HG02981 (cell line): ENCODE measurements around the gene CLCN5.

Experiments used
- ATAC-seq: cut with Tn5 transposase; IDR thresholded peaks from one replicate; pipeline ENCODE4 v1.9.1; 2021; ENCODE audit warnings: mild to moderate bottlenecking, moderate library complexity; ENCODE audit not compliant: unreplicated experiment

The CLCN5 gene

DNA sequence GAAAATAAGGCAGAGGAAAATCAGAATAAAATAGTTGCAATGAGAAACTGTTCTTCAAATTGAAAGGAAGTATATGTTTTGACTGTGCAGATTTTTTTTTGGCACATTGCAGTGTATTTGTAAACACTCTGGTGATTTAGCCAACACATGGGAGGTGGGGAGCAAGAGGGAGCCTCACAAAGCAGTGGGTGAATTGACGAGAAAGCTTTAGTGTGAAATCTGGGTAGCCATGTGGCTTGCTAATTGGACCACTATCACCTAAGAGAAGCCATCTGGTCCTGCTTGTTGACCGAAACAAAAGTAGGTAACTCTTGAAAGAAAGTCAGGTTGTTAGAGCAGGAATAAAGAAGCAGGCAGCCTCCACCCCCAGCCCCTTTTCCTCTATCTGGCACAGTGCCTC lies 10.4 kb downstream of the CLCN5 start:
- ATAC-seq = no peak

- ATAC-seq = no peak
Measured at GRCh38 chrX:49934148-49934547, 11.8 kb downstream of the CLCN5 start.

DNA sequence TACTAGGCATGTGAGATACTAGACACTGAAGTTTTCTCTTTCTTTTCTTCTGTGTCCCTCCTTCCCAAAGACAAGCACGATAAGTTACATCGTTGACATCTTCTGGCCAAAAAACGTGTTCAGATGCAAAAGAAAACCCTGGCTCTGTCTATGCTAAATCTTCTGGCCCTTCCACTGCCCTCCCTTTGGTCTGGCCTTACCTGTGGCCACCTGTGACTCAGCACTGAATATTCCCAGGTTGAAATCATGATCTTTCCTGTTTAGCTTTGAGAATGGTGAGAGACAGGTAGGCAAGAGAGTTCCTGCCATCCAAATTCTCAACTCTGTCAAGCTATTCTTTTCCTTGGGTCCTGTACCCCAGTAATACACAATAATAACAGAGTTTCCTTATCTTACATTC lies 12.3 kb downstream of the CLCN5 start:
- no peak for ATAC-seq

DNA sequence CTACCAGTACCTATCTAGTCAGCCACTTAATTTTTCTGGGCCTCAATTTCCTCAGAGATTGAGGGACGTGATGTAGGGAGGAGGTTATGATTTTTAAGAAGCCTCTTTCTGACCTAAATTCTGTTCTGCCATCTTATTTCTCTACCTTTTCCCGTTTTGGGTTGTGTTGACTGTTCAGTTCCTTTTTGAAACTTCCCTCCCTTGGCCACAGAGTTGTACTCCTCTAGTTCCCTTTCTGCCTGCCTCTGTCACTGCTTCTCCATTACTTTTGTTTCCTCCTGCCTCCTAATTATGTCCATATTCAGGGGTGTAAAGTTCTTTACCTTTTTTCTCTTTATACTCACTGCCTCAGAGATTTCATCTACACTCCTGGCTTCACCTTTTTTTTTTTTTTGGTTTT lies 25.4 kb downstream of the CLCN5 start:
- no peak for ATAC-seq

DNA sequence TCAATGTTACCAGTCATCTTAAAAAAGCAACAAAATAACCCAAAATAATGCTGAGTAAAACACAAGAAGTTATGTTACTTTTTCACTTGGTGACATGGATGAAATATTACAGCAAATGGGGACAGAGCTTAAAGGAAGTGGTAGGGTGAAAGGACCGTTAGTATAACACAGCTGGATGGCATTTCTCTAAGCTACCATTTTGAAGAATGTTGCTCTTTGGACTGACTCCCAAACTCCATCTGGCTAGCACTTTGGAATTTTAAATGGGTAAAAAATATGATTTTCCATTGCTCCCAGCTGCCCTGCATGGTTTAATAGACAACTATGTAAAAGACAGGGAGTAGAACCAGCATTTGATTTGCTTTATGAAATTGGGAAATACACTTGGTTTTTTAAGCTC lies 27.6 kb downstream of the CLCN5 start:
- no peak for ATAC-seq

DNA sequence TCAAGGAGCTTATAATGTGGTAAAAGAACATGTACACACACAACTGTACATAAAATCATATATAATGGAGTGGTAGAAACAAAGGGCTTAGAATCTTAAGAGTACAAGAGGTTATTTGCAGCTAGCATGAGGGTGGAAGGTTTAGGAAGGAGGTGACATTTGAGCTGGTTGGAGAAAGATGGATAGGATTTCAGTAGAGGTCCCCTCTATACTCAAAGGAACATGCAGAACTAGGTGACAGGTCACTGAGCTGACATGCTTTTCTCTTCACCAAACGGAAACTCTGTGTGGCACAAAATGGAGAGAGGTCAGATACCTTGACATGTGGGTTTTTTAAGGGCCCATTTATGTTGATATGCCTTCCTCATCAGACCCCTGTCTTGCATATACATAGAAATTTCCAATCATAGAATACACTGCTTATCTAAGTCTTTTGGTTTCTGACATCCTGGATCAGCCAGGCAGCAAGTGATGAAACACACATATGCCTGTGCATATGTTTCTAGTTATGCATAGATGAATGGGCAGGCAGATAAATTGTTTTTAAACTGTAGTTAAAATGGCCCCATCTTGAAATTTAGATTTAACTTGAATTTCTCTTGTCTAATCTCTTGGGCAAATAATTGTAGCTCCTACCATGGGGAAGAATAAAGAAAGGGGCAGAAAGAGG lies 29.3 kb downstream of the CLCN5 start:
- ATAC-seq = no peak

DNA sequence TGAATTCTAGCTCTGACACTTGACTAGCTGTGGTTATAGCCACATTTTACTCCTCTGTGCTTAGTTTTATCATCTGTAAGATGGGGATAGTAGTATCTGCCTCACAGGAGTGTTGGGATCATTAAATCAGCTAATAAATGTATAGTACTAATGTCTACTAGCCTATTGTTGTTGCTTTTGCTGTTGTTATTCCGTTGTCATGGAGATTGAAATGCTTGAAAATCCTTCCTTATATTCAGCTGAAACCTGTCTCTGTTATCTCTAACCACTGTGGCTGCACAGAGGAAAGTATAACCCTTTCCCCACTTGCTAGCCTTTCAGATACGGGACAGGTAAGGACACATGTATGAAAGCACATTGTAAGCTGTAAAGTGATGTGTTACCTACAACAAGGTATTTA lies 33.9 kb downstream of the CLCN5 start:
- ATAC-seq = no peak

DNA sequence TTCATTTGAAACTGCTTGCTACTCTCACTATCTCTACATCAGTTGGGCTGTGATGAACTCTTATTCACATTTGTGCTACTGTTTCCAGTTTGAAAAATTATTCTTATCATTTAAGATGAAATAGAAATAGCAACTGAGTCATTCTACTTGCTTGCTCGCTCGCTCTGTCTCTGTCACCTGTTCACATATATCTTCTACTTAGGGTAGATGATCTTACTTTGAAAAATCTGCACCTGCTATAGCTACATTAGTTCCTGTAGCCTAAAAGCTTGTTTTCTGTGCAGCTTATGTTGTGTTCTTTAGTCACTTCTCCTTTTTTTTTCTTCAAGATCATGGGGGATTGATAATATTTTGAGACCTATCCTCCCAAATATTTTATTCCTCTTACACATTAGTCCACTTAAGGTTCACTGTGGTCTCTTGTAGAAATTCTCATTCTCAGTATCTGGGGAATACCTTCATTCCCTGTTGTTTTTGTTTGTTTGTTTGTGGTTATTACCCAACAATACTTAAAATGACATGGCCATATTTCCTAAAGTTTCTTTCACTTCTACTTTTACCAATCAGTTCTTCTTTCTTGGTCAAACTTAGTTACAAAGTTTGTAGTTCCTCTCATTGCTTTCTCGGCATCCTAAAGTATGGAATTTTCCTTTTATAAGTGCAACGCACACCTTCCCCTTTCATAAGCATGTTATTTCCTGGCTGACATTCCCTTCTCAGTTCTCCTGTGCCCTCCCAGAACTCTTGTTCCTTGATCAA lies 36.5 kb downstream of the CLCN5 start:
- no peak for ATAC-seq

DNA sequence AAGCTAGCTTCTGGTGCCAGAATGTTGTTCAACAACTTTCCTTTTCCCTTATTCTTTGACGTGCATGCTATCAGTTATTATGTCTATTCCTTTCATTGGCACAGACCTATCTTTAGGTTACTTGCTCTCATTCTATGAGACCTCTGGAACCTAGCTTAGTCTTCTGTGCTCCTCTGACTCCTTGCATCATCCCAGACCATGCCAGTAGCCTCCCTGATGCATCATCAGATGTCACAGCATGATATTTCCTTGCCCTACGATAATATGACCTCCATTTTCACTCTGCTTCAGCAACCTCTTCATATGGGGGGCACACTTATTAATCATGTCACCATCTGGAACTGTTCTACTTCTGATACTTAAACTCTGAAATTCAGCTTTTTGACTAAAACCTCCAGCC lies 37.2 kb downstream of the CLCN5 start:
- no peak for ATAC-seq

DNA sequence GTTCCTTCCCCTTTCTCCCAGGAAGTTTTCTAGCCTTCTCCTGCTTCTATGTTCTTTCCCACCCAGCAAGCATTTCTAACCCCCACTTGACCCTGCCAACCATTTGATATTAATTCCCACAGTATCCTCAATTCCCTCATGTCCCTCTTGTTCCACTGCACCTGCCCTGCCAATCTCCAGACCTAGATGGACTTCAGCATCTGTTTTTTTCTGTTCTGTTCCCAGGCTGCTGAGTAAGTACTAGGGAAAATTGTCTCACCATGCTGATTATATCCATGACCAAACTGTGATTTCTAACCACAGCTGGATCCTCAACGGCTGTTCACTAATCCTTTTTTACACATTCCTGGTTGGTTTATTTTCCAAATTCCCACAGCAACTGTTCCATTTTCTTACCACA lies 37.7 kb downstream of the CLCN5 start:
- no peak for ATAC-seq

GRCh38 chrX:49970674-49971073 lies 48.3 kb downstream of the CLCN5 start:
- ATAC-seq = no peak

GRCh38 chrX:49972328-49972860 lies 50.0 kb downstream of the CLCN5 start:
- ATAC-seq = no peak

DNA sequence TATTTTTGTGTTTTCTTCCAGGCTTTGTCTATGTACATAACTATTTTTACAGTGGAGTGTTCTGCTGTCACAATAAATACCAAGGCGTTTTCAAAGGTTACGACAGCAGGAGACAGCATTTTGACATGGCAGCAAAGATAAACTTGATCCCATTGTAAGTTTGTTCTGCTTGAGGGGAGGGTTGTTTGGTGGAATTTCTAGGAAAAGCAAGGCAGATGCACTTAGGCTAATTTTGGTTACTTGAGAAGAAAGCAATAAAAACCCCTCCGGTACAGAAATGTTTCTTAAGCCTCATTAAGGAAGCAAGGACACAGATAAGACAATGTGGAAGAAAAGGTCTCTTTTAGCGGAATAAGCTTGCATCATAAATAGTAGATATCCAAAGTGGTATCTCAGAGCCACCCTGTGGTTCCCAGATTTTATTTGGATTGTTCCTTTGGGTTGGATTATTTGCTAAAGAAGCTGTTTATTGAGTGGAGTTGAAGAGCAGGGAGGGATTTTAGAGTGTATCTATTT lies 54.3 kb downstream of the CLCN5 start:
- ATAC-seq = no peak

- ATAC-seq = no peak
Measured at GRCh38 chrX:49977319-49978090, 55.1 kb downstream of the CLCN5 start.

- no peak for ATAC-seq
Measured at GRCh38 chrX:49978176-49978575, 55.8 kb downstream of the CLCN5 start.

GRCh38 chrX:49986058-49986457 lies 63.7 kb downstream of the CLCN5 start:
- ATAC-seq = no peak

GRCh38 chrX:49987651-49988050 lies 65.3 kb downstream of the CLCN5 start:
- ATAC-seq = no peak

DNA sequence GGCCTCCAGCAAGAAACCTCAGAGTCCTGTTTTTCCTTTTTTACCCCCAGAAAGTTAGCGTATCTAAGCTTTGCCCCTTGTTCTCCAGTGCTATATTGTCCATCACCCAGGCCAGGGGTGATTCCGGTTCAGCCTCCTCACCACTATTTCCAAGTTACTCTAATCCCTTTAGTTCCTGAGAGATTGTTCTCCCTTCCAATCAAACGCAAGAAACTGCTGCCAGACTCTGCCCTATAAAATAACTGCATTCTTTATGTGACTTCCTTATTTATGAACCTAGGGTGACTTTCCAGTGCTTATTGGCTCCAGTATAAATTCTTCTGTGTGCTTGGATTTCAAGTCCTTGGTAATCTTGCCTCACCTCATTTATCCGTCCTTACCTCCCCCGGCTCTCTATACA lies 65.7 kb downstream of the CLCN5 start:
- no peak for ATAC-seq

DNA sequence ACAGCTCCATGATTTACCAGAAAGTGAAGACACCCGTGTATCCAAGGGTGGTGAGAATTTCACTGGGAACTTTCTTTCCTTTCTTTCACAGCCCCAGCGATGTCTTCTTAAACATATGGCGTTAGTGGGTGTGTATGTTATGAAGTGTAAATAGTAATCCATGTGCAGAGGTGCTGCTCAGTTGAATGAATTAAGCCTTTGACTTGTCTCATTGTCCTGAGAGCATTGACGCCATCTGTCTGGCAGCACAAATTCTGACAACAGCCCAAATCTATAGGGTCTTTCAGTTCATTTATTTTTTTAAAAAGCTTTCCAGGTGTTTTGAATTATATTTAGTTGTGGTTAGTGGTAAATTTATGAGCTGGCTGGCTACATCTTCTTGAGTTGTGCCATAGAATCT lies 69.4 kb downstream of the CLCN5 start:
- ATAC-seq = no peak

DNA sequence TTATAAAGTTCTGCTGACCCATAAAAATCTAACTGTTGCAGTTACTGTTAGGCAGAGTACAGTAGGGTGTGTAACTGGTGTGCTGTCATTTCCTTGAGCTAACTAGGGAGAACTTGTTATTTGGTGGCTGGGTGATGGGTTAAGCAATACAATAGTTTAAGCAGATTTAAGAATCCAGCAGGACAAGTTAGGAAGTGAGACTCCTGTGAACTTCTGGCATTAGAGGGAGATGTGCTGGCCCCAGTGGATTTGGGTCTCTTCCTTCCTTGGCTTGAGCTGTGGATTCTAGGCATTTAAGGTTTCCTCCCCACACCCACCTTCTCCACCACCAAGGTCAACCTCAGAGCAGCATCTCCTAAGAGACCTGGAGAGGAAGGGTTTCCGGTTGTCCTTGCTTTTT lies 70.5 kb downstream of the CLCN5 start:
- no peak for ATAC-seq

DNA sequence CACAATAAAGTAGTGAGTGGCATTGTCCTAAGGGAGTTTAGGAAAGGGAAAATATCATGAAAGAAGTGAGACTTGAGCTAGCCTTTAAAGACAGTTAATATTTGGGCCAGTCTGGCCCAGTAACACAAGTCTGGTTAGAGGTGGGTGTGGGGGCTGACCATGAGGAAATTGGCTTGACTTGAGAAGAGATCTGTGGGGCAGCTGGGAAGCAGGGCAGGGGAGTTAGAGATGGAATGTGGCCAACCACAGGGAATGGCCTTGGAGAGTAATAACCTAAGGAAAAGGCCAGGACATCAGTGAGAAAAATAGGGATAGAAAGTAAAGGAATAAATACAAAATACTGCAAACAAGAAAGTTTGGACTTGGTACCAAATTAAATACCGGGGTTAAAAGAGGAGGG lies 71.3 kb downstream of the CLCN5 start:
- ATAC-seq = no peak
